ENCODE results near the gene GNS. TPM values are rescaled to one million over a fixed set of nuclear protein-coding genes. Genes with fewer than 3 reads are reported as not detected.

The GNS gene
- total RNA-seq, 1 experiment from 2014 or later = 55.1 TPM

DNA sequence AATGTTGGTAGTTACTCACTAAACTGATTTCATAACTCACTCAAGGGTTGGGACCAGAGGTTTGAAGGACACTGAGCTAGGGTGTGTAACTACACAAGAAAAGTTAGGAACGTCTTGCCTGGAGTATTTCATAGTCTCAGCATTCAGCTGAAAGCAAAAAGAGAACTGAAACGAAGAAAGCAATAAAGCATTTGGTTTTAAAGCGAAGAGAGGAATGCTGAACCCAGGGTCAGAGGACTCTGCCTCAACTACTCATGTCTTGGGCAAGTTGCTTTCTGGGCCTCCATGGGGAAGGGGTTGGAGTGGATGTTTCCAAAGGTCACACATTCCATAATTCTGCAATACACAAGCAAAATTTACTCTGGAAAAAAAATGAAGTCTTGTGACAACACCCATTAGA is 1.4 kb downstream of the GNS start:
- Histone ChIP-seq H3K4me1 (ENCODE audit: insufficient read depth, low read length) (peaks cover 25% of the 10 kb centered on the region; the same call in 1 of the 2 replicates), H3K27ac (ENCODE audit: low read length) (no peak overlapping the region), H3K9me2 (replicated peaks; ENCODE audit: low read length) (no peaks in the 10 kb centered on the region), H3K9me3 (ENCODE audit: low read length) (no peaks in the 10 kb centered on the region), H3K79me2 (ENCODE audit: low read length) (peaks cover 41% of the 10 kb centered on the region), H2AFZ (ENCODE audit: low read length) (no peak overlapping the region), H3K9ac (ENCODE audit: low read length) (no peak overlapping the region), H3K4me3 (ENCODE audit: low read length) (peak overlapping the region; percentile 97; the same call in 1 of the 2 replicates), H3K36me3 (ENCODE audit: low read depth, low read length) (no peaks in the 10 kb centered on the region), H4K20me1 (ENCODE audit: low read length) (no peaks in the 10 kb centered on the region), H3K4me2 (ENCODE audit: low read length) (peak overlapping the region; percentile 87), H3F3A (ENCODE audit: low read length, unreplicated experiment) (no peaks in the 10 kb centered on the region), H3K27me3 (ENCODE audit: low read length) (no peaks in the 10 kb centered on the region)
- POLR2A ChIA-PET (ENCODE audit: unreplicated experiment) = no interaction called here
- CTCF ChIA-PET = no interaction called here
- ATAC-seq = no peak
- DNase-seq = no peak
- intact Hi-C loops (cut with micrococcal nuclease) = no loop called here
- TF ChIP-seq EZH2 (IDR thresholded peaks at IDR 0.05; ENCODE audit: low read length, unreplicated experiment) = no peak
- TF ChIP-seq, protein P1, sequence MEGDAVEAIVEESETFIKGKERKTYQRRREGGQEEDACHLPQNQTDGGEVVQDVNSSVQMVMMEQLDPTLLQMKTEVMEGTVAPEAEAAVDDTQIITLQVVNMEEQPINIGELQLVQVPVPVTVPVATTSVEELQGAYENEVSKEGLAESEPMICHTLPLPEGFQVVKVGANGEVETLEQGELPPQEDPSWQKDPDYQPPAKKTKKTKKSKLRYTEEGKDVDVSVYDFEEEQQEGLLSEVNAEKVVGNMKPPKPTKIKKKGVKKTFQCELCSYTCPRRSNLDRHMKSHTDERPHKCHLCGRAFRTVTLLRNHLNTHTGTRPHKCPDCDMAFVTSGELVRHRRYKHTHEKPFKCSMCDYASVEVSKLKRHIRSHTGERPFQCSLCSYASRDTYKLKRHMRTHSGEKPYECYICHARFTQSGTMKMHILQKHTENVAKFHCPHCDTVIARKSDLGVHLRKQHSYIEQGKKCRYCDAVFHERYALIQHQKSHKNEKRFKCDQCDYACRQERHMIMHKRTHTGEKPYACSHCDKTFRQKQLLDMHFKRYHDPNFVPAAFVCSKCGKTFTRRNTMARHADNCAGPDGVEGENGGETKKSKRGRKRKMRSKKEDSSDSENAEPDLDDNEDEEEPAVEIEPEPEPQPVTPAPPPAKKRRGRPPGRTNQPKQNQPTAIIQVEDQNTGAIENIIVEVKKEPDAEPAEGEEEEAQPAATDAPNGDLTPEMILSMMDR (conservative IDR thresholded peaks at IDR 0.05; ENCODE audit: low read depth, low read length) = no peak
- no peak for TF ChIP-seq EZH2phosphoT487 (IDR thresholded peaks at IDR 0.05; ENCODE audit: borderline replicate concordance, low read length)
- BruUV-seq (replicated peaks) = no TSS peak

DNA sequence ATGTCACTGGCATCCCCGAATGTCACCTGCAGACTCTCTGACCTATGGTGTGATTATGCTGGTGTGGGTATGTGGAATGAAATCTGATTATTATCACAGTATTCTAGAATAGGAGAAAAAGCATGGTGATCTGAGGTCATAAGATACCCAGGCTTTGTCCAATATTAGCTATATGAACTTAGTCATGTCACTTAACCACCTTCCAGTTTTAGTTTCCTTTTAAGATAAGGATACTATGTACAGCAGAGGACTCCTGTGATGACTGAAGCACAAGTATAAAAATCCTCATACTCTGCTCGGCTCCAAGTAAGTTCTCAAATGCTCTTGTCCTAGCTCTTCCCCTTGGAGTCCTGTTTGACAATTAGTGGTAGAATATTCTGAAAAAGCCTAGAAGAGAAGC is 2.8 kb downstream of the GNS start:
- ATAC-seq (no peak), DNase-seq (no peak)
- no peaks in the 10 kb centered on the region for H3F3A ChIP-seq (ENCODE audit: low read length, unreplicated experiment)
- H3K27me3 ChIP-seq (ENCODE audit: low read length) = no peaks in the 10 kb centered on the region
- H3K27ac ChIP-seq (ENCODE audit: low read length) = no peak overlapping the region
- H4K20me1 ChIP-seq (ENCODE audit: low read length) = no peaks in the 10 kb centered on the region
- H3K9me3 ChIP-seq (ENCODE audit: low read length) = no peaks in the 10 kb centered on the region
- H3K79me2 ChIP-seq (ENCODE audit: low read length) = peaks cover 41% of the 10 kb centered on the region
- peaks cover 29% of the 10 kb centered on the region; the same call in 1 of the 2 replicates for H3K4me1 ChIP-seq (ENCODE audit: insufficient read depth, low read length)
- no peak overlapping the region for H2AFZ ChIP-seq (ENCODE audit: low read length)
- H3K4me3 ChIP-seq (ENCODE audit: low read length) = no peak overlapping the region
- ChIA-PET POLR2A (ENCODE audit: unreplicated experiment) (no interaction called here), CTCF (no interaction called here)
- no TSS peak for BruUV-seq (replicated peaks)
- H3K9me2 ChIP-seq (replicated peaks; ENCODE audit: low read length) = no peaks in the 10 kb centered on the region
- intact Hi-C loops (cut with micrococcal nuclease) = no loop called here
- H3K36me3 ChIP-seq (ENCODE audit: low read depth, low read length) = 0 out of 2 replicates have a peak, but pooled peaks cover 1% of the 10 kb centered on the region
- H3K4me2 ChIP-seq (ENCODE audit: low read length) = no peak overlapping the region
- TF ChIP-seq EZH2phosphoT487 (IDR thresholded peaks at IDR 0.05; ENCODE audit: borderline replicate concordance, low read length) (no peak), EZH2 (IDR thresholded peaks at IDR 0.05; ENCODE audit: low read length, unreplicated experiment) (no peak)
- TF ChIP-seq, protein P1 (conservative IDR thresholded peaks at IDR 0.05; ENCODE audit: low read depth, low read length) = no peak
- no peak overlapping the region for H3K9ac ChIP-seq (ENCODE audit: low read length)

DNA sequence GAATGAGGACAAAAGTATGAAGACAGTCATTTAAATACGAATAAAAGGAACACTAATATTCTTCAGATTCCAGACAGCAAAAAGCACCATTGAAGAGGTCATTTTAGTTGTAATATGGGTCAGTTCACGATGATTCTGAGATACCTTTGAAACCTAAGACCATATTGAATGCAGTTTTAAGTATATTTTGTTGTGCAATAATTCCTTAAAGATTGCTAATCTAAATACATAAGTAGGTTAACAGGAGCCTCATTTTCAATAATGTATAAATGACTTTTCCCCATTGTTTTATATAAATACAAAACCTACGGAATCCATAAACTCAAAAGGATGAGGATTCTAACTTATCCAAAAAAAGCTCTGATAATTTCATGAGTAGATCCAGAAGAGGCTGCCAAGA is 5.8 kb downstream of the GNS start:
- TF ChIP-seq EZH2phosphoT487 (IDR thresholded peaks at IDR 0.05; ENCODE audit: borderline replicate concordance, low read length) (no peak), EZH2 (IDR thresholded peaks at IDR 0.05; ENCODE audit: low read length, unreplicated experiment) (no peak)
- TF ChIP-seq, protein P1 (conservative IDR thresholded peaks at IDR 0.05; ENCODE audit: low read depth, low read length) = no peak
- H3K4me2 ChIP-seq (ENCODE audit: low read length) = peak overlapping the region; percentile 4; the same call in 1 of the 2 replicates
- no peaks in the 10 kb centered on the region for H3F3A ChIP-seq (ENCODE audit: low read length, unreplicated experiment)
- H3K36me3 ChIP-seq (ENCODE audit: low read depth, low read length) = peaks cover 9% of the 10 kb centered on the region; the same call in 1 of the 2 replicates
- no peak overlapping the region for H3K9ac ChIP-seq (ENCODE audit: low read length)
- POLR2A ChIA-PET (ENCODE audit: unreplicated experiment) = no interaction called here
- no peaks in the 10 kb centered on the region for H3K27me3 ChIP-seq (ENCODE audit: low read length)
- peaks cover 21% of the 10 kb centered on the region; the same call in 1 of the 2 replicates for H3K4me1 ChIP-seq (ENCODE audit: insufficient read depth, low read length)
- H3K9me3 ChIP-seq (ENCODE audit: low read length) = no peaks in the 10 kb centered on the region
- no peak overlapping the region for H3K4me3 ChIP-seq (ENCODE audit: low read length)
- peak overlapping the region; percentile 11; the same call in 1 of the 2 replicates for H3K27ac ChIP-seq (ENCODE audit: low read length)
- ATAC-seq (no peak), DNase-seq (no peak)
- no peak overlapping the region for H2AFZ ChIP-seq (ENCODE audit: low read length)
- peaks cover 34% of the 10 kb centered on the region for H3K79me2 ChIP-seq (ENCODE audit: low read length)
- no peaks in the 10 kb centered on the region for H4K20me1 ChIP-seq (ENCODE audit: low read length)
- CTCF ChIA-PET = no interaction called here
- intact Hi-C loops (cut with micrococcal nuclease) = no loop called here
- H3K9me2 ChIP-seq (replicated peaks; ENCODE audit: low read length) = no peaks in the 10 kb centered on the region
- no TSS peak for BruUV-seq (replicated peaks)

All from PC-3 (cell line).